ENCODE data around the gene GSTT2B.
"Not testable (repeated sequence)": the region's sequence is repeated elsewhere in the genome, so short reads cannot be mapped to it uniquely, and the experiment has no call there.

GSTT2B gene

GRCh38 chr22:23980567-23980966 is 19.6 kb upstream of the GSTT2B start:
- not testable (repeated sequence) for DNase-seq

DNA sequence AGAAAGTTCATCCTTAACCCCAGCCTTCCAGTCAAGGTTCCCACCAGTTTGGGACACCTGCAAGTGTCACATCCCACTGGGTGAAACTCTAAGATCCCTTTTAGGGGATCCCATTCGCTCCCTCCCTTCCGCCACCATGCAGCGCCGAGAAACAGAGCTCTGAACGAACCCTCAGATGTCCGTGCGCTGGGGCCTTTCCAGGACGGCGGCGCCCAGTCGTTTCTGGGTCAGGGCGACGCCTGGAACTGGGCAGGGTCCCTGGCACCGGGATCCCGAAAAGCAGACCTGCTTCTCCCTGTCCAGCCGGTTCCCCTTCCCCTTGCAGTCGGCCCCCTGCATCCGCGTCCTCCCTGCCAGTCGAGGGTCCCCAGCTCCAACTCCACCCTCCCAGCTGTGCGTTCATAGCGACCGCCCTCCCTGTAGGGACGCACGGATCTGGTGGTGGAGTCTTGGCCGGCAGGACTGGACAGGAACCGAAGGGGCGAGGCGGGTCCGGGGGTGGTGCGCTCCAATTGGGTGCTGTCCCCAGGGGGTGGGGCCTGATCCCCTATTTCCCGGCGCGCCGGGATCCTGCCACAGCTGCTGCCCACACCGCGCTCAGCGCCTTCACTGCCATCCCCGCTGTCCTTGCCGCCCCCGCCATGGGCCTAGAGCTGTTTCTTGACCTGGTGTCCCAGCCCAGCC is 18.7 kb upstream of the GSTT2B start, which contains the start of gene GSTT2:
Gene GSTT2 (plus strand): TSS at position 578 of the 684 bp plus-strand sequence.
- not testable (repeated sequence) for DNase-seq

DNA sequence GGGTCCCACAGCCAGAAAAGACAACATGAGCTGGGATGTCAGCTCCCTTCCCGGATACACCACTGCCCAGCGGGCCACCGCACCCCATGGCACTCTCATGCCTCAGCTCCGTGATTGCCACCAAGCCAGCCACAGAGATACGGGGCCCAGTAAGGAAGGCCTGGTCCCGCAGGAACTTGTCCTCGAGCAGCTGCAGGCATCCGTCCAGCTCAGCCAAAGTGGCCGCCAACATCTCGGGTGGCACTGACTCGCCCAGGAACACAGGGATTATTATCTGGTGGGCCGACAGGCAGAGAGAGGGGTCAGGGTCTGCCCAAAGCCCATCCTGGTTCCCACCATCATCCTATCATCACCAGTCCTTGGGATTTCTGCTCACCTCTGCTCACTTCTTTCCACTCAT is 16.3 kb upstream of the GSTT2B start:
- not testable (repeated sequence) for DNase-seq

GRCh38 chr22:23974836-23975352 is 13.9 kb upstream of the GSTT2B start:
- DNase-seq, result peak in 1 of 2 experiments; percentile 12

DNA sequence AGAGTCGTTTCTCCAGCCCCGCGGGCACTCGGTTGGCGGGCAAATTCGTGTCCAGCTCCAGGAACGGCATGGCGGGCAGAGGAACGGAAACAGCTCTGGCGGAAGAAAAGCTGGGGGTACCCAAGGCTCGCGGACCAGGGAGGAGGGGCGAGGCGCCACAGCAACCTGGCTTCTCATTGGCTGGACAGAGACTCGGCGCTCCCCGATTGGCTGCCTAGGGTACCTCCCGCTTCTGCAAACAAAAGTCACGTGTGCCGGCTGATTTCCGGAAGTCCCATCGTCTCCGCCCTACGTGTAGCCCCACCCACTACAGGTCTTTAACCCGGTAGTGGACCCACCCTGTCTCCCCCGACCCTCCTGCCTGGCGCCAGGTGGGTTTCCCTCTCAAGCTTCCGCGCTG is 13.3 kb upstream of the GSTT2B start, which contains the start of gene DDT:
Gene DDT (minus strand): TSS at position 97 of the 400 bp plus-strand sequence. CDS start 27 bp downstream, at position 70.
- not testable (repeated sequence) for DNase-seq

DNA sequence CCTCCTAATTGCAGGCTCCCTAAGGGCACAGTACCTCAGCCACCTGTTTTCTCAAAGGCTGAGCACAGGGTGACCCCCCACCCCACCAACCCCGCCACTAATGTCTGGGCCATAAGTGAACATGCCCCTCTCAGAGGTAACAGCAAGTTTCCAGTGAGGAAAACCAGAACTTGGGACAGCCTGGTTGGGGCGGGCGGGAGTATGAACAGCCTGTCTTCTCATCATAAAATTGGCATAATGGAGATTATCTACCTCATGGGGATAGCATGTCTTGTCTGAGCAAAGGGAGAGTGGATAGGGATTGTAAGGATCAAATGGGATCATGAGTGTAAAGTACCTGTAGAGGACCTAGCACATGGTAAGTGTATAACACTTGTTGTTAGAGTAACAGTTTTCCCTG is 10.9 kb upstream of the GSTT2B start:
- not testable (repeated sequence) for DNase-seq

DNA sequence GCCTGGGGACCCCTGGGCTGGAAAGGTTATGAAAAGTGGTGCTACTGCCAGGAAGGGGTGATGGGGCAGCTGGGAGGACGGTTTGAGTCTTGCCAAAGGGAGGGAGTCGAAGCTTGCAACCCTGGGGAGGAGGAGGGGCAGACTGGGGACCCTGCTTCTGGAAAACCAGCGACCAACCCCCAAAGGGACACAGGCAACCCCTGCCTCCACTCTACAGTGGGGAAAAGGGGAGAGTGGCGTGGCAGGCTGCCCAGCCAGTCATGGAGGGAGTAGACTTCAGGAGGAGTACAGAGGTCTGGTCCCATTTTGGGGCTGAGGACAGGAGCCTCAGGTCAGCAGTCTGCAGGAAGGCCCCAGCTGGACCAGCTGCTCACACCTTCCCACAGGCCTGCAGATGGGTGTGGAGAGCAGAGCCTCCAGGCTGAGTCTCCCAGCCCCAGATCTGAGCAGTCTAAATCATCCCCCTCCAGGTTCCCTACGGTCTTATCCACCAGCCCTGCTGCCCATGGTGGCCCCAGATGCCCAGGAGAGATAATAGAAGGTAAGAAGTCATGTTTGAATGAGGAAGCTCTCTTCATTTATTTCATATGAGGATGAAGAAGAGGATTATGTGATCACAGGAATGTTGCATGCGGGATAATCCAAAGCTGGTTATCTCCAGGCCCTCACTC is 10.0 kb upstream of the GSTT2B start:
- DNase-seq, result peak in 1 of 2 experiments; percentile 11

DNA sequence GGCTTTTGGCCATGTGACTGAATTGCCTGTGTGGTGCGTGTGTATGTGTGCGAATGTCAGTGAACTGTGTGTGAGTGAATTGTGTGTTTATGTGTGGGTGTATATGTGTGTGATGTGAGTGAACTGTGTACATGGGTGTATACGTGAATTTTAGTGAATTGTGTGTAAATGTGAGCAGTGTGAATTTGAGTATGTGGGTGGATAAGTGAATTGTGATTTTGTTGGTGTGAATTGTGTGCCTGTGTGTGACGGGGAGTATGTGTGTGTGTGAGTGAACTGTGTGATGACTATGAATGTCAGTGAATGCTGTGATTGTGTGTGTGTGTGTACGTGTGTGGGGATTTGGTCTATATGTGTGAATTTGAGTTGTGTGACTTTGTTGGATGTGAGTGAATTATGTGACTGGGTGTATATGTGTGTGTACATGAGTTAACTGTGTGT is 9.2 kb upstream of the GSTT2B start:
- no peak for DNase-seq

DNA sequence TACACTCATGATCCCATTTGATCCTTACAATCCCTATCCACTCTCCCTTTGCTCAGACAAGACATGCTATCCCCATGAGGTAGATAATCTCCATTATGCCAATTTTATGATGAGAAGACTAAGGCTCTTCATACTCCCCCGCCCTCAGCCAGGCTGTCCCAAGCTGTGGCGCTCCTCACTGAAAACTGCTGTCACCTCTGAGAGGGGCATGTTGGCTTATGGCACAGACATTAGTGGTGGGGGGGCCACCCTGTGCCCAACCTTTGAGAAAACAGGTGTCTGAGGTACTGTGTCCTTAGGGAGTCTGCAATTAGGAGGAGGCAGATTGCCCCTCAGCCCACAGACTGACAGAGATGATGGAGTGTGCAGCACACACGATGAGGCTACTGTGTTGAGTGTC is 8.1 kb upstream of the GSTT2B start:
- DNase-seq, result no peak

DNA sequence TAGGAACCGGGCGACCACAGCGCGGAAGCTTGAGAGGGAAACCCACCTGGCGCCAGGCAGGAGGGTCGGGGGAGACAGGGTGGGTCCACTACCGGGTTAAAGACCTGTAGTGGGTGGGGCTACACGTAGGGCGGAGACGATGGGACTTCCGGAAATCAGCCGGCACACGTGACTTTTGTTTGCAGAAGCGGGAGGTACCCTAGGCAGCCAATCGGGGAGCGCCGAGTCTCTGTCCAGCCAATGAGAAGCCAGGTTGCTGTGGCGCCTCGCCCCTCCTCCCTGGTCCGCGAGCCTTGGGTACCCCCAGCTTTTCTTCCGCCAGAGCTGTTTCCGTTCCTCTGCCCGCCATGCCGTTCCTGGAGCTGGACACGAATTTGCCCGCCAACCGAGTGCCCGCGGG is 5.6 kb upstream of the GSTT2B start, which contains the start of gene DDTL:
Gene DDTL (plus strand): TSS at position 321 of the 400 bp plus-strand sequence. CDS start 27 bp downstream, at position 348.
- DNase-seq, result not testable (repeated sequence)

DNA sequence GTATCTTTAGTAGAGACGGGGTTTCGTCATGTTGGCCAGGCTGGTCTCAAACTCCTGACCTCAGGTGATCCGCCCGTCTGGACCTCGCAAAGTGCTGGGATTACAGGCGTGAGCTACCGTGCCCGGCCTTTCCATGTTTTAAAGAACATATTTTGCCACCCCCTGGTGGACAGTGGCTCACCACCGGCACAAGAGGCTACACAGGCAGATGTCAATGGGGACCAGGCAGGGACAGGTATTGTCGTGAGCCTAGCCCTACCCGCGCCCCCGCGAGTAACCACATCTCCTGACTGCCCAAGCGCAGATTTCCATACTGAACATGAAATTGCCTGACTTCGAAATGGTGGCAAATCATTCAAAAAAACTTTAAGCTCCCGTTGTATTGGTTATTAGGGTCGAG is 5.1 kb upstream of the GSTT2B start:
- DNase-seq, result not testable (repeated sequence)

GRCh38 chr22:23956301-23956900 is 4.6 kb downstream of the GSTT2B start:
- DNase-seq, result peak; percentile 82 to 86

DNA sequence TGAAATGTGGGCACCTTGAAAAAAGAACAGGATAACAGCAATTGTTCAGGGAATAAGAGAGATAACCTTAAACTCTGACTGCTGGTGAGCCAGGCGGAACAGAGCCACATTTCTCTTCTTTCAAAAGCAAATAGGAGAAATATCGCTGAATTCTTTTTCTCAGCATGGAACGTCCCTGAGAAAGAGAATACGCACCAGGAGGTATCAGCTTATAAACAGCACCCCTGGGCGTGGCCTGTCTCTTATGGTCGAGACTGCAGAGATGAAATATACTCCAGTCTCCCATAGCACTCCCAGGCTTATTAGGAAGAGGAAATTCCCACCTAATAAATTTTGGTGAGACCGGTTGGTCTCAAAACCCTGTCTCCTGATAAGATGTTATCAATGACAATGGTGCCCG is 5.1 kb downstream of the GSTT2B start:
- not testable (repeated sequence) for DNase-seq

DNA sequence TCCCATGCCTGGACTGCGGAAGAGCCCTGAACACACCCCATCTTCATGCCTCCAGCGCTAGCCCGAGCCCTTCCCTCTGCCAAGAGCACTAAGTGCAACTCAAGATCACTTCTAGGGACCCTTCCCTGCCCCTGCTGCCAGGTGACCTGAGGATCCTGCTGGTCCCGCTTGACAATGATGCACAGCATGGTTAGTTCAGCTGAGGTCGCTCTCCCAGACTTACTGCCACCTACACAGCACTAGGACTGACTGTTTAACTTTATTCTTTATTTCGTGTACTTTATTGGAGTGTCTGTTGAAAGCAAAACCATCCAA is 6.0 kb downstream of the GSTT2B start:
- DNase-seq, result not testable (repeated sequence)

- not testable (repeated sequence) for DNase-seq
Observed at GRCh38 chr22:23954193-23954990, 6.6 kb downstream of the GSTT2B start.

GRCh38 chr22:23953485-23953884 is 7.5 kb downstream of the GSTT2B start:
- DNase-seq, result not testable (repeated sequence)

GRCh38 chr22:23952794-23953405 is 8.1 kb downstream of the GSTT2B start:
- not testable (repeated sequence) for DNase-seq

DNA sequence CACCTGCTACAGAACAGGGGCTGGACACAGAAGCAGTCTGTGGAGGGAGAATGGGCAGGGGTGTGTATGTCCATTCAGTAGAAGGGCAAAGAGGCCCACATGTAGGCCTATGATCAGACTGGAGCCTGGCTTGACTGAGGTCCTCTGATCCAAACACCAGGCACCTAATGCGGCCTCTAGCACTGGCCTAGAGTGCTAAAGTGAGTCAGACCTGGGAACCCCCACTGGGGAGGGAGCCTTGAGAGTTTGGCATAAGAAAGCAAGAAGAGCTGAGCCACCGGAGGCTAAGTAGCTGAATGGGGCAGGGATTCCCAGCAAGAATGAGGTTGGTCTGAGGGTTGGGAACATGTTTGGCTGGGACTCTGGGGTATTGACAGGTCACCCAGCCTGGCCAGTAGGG is 9.6 kb downstream of the GSTT2B start:
- not testable (repeated sequence) for DNase-seq

GRCh38 chr22:23949764-23950163 is 11.2 kb downstream of the GSTT2B start:
- not testable (repeated sequence) for DNase-seq

DNA sequence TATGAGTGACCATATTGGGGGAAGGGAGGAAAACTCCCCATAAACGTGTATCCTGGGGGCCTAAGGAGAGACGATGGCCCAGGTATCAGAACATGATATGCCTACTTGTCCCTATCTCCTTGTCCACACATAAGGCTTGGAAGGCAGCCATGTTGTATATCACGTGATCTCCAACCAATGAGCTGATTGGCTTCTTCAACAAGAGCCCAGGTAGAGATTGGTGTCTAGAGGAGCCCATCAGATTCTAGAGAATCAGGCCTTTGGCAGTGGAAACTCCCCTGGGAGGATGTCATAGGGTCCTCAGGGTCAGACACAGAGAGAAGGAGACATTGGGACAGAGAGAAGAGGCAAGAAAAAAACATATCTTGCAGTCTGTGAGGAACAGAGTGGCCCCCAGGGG is 13.6 kb downstream of the GSTT2B start:
- not testable (repeated sequence) for DNase-seq

DNA sequence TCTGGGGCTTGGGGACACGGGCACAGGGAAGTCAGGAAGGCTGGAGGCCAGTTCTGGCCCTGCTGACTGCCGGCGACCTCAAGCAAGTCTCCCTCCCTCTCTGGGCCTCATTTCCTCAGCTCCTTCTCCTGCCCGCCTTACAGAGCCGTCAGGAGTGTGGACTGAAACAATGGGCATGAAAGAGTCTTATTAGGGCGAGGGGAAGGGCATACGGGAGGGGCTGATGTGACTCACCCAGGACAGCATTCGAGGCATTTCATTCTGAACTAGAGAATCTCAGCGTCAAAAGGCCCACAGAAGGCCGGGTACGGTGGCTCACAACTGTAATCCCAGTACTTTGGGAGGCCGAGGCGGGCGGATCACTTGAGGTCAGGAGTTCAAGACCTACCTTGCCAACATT is 20.8 kb downstream of the GSTT2B start:
- not testable (repeated sequence) for DNase-seq

DNA sequence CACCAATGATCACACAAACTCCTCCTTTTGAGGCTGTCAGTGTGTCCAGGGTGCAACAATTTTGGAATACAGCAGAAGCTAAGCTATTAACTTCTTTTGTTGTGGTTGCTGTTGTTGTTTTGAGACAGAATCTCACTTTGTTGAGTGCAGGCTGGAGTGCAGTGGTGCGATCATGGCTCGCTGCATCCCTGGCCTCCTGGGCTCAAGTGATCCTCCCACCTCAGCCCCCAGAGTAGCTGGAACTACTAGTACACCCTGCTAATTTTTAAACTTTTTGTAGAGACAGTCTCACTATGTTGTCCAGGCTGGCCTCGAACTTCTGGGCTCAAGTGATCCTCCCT is 22.0 kb downstream of the GSTT2B start:
- DNase-seq, result no peak

Measured in activated CD4-positive, alpha-beta T cell treated with anti-CD3 and anti-CD28 coated beads, Interleukin-2, amount 50 U/mL, for 48 hours (primary cell).